ENCODE measurements around the gene ENDOV.

The ENDOV gene

DNA sequence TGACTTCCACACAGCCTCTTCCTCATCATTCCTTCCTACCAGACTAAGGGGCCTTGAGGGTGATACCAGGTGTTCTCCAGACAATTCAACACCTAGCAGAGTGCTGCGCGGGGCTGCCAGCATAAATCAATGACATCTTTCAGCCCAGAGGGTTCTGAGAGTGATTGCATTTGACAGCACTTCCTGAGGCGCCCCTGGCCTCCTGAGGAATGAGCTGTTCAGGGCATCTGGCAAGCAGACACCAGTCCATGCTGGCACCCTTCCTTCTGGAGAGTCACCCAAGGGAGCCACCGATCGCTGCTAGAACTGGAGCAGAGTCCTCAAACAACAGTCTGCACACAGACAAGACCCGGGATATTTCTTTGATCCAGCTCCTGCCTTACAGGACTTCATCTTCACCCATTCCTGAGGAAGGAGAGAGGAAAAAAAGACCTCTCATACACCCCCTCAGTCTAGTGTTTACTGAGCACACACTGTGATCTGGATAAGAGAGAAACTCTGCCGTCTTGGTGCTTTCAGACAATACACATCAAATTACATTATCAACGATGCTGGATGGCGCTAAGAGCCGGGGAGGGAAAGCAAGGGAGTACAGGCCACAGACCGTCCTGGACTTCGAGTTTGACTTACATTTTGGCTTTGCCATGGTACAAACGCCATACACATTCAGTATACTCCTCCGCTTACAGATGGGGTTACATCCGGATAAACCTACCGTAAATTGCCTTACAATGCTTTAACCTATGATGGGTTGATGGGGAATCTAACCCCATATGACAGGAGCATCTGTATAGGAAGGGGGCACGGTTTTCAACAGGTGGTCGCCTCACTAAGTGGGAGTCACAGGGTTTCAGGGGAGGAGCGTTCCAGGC, 38.4 kb downstream of the ENDOV start:
- DNase-seq: no peak

DNA sequence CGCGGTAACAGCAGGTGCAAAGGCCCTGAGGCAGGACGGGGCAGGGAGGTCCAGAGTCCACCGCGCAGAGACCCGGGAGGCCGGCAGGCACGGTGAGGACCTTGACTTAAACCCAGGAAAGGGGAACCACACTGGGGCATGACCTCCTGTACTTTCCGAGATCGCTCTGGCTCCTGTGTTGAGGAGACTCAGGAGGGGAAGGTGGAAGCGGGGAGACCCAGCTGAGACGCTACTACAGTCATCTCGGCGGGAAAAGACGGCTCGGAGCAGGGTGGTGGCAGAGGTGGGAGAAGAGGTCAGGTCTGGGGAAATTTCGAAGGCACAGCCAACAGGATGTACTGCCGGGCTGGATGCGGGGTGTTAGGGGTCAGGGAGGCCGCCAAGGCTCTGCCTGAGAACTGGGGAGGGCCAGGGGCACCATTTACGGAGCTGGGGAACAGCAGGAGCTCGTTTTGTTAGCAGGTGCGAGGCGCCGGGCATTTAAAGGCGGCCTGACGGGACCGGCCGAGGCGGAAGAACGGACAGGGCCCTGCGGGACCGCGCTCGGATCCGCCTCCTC, 39.1 kb downstream of the ENDOV start:
- DNase-seq: peak in 1 of 2 donors; percentile 2

DNA sequence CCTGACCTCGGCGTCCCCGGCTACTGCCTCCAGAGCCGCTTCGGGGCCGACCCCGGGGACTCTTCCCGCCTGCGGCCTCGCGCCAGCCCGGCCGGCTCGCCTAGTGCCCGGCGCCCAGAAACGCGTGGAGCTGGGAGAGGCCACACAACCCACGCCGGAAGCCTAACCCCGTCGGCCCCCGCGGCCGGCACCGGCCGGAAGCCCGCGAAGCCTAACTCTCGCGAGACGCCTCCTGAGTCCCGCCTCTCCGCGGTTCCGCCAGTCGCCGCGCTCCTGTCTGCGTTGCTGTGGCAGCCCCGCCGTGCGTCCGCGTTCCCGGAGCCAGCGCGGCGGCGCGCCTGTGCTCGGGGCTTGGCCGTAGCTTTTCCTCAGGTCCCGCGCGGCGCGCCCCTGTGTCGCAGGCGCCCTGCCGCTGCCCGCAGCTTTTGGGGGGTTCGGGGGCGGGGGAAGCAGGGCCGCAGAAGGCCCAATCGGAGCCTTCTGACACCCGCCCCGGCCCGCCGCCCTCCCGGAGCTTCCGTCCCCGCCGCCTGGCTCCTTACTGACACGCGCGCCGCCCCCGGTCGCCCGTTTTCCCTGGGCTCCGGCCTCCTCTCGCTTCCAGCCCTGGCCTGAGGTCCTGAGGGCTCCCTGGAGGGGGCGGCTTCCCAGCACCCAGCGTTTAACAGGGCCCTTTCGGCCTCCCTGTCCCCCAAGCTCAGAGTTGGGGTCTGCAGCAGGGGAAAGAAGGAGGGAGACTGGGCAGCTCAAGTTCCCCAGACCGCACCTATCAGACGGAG, 39.8 kb downstream of the ENDOV start:
- DNase-seq: peak; percentile 96 to 98

DNA sequence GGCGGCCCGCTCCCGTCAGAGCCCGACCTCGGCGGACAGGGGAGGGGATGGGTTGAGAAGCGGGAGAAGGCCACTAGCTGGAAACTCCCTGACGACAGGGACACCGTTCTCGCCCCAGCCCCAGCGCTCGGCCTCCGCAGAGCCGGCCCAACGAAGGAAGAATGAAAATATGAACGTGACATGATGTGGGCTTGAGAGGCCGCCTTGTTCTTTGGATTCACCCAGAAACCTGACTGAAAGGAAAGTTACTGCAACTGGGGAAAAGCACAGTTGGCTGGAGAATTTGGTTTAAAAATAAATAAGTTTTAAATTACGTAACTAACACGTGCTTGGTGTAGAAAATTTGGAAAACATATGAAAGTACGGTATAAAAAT, 40.4 kb downstream of the ENDOV start:
- peak; percentile 58 to 76 for DNase-seq

DNA sequence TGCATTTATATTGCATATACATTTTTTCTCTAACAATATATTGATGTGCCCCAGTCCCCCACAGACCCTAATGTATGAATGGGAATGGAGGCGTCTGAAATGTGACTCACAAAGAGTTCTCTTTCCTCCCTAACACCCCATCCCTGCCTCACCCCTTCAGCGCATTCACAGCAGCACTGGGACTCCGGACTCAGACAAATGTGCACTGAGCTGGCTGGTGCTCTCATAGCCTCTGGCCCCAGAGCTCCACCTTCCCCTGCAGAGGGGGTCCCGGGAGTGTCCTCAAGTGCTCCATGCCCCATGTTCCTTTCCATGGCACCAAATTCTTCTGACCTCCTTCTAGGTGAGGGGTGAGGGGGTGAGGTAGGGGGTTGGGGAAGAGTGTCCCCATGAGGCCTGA, 40.8 kb downstream of the ENDOV start:
- no peak for DNase-seq

DNA sequence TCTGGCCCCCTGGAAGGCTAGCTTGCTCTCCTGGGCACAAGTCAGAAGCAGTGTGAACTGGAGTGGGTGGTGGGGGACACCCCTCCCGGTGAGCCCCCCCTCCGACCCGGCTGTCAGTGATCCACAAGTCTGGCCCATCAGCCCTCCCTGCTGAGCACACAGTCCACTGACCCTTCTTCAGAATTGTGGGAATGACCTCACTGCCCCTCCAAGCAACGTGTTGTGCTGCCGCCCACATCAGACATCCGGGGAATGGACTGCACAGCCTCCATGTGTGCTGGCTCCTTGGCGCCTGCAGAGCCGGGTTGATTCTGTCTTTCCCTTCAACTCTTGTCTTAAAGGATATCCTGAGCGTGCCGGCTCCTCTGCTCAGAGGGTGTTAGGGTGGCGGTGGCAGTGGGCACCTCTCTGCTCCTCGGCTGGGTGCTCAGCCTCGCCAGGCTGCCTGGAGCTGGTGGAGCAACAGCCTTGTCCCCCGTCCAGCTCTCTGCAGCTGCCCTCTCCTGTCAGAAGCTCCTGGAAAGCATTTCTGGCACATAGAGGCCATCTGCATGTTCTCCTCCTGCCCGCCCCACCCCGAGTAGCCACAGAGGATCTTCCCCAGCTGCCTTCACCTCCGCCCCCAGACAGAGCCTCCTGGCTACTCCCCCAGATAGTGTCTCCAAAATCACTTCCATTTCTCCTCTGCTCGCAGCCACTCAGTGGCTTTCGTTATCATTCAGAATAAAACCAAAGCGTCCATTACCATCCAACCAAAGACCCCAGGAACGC, 41.7 kb downstream of the ENDOV start:
- DNase-seq: no peak

DNA sequence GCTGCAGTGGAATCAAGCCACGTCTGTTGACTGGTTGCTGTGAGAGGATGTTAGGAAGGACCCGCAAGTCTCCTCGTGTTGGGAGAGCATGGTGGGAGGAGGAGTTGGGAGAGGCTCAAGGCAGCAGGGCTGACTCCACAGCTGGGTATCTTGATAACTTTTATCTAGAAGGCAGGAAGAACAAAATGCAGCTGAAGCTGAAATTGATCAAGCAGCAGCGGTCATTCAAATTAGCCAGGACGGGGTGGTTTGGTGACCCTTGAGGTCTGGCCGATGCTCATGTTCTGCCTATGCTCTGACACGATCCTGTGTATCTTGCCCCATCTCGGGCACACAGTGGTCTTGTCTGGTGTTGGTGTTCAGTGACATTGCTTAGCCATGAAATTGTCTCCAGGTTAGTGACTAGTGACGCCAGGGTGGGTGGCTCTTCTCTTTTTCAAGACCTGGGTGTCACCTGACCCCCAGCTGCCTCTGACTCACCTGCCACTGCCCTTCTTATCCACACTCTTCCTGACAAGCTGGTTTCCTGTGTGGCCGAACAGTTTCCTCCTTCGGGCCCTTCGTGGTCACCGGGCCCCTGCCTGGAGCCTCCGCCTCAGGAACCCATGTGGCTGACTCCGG, 42.4 kb downstream of the ENDOV start:
- DNase-seq: peak; percentile 16 to 58

DNA sequence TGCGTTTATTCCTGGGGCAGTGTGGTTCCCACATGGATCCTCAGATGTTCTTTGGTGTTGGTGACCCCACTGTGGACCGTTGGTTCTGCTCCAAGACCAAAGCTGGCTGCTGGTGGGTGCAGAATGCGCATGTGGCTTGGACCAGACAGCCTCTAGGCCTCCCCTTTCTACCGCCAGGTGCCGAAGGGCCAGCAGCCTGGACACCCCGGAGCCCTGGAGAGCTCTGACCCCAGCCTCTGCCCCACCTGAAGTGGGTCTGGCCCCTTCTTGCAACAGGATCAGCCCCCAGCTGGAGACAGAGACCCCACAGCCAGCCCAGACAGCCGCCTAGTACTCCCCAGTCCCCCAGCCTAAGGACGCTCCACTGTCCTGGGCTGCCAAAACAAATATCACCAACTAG, 43.0 kb downstream of the ENDOV start:
- no peak for DNase-seq

DNA sequence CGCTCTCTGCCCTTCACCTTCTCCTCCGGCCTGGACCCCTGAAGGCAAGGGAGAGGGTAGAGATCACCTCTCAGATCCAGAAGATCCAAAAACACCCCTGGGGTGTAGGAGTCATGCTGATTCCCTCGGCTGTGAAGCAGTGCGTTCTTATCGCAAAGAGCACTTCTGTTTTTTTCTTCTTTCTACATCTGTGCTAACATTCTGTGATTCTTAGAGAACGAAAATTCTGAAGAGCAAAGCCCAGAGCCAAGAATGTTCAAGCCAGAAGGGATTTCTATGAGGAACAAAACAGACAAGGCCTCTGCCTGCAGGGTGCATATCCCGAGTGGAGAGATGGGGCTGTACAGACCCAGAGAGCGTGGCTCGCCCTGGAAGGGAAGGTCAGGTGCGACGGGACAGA, 44.3 kb downstream of the ENDOV start:
- no peak for DNase-seq

DNA sequence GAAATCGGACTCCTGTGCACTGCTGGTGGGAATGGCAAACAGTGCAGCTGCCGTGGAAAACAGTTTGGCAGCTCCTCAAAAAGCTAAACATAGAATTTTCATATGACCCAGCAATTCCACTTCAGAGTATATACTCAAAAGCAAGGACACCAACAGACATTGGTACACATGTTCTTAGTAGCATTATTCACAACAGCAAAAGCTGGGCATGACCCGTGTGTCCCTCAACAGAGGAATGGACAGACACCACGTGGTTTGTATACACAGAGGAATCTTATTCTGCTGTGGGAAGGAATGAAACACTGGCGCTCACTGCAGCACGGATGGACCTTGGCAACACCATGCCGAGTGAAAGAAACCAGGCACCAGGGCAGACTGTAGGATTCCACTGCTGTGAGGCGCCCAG, 45.5 kb downstream of the ENDOV start:
- no peak for DNase-seq

DNA sequence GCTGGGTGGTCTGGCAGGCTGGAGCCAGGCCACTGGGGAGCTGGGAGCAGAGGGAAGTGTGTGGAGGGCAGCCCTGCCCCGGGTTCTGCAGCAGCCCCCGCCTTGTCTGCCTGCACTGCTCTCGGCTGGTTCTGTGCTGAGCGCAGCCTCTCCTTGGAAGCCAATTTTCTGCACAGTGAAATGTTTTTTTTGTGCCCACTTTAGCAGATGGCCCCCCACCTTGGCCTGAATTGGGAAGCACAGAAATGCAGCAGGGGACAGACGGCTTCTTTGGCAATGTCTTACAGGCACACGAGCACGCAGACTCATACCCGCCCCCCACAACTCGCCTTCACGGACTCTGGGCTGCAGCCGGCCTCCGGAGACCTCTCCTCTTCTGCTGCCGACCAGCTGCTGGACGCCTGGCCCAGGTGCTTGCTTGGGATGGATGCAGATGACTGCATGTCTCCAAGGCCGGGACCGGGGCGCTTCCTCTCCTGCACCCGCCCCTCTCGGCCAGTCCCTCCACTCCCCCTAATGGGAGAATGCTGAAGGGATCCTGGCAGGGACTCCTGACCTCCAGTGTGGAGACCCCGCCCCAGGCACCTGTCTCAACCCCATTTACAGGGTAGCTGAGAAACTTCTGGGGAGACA, 46.7 kb downstream of the ENDOV start:
- no peak for DNase-seq

DNA sequence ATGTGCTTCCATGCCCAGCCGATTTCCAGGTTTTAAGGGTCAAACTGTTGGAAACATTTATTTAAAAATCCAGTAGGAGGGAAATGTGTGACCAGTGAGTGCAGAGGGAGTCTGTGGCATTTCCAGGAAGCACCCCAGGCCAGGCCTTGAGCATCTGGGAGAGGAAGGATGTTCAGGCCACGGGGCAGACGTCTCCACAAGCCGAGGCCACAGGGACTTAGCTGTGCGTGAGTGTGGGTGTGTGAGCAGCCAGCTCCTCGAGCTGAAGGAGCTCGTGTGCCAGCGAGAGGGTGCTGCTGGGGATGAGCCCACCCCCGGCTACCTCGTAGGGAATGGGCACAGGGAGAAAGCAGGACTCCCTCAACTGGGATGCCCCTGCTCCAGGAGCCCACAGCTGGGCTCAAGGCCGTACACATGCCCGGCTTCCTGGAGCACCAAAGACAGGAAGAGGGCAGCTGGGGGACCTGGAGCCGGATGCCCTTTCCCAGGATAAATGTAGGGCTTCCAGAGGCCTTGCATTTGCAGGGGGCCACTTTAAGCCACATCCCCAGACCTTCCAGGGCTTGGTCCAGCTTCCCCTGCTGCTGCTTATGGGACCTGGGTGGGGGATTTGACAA, 48.9 kb downstream of the ENDOV start:
- no peak for DNase-seq

DNA sequence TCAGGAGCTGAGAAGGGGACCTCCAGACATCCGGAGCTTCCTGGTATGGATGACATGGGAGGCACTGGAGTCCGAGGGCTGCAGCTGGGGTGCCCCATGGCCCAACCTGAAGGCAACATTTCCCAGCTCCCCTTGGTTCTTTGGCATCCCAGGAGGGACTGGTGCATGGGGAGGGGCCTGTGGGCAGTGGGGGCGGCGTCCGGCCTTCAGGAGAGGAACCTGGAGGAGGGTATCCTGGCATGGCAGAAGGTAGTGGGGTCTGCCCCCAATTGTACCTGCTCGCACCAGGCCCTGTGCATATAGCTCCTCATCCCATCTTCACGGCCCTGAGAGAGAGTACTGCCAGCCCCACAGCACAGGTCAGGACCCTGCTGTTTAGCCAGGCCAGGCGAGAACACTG, 49.5 kb downstream of the ENDOV start:
- DNase-seq: no peak

DNA sequence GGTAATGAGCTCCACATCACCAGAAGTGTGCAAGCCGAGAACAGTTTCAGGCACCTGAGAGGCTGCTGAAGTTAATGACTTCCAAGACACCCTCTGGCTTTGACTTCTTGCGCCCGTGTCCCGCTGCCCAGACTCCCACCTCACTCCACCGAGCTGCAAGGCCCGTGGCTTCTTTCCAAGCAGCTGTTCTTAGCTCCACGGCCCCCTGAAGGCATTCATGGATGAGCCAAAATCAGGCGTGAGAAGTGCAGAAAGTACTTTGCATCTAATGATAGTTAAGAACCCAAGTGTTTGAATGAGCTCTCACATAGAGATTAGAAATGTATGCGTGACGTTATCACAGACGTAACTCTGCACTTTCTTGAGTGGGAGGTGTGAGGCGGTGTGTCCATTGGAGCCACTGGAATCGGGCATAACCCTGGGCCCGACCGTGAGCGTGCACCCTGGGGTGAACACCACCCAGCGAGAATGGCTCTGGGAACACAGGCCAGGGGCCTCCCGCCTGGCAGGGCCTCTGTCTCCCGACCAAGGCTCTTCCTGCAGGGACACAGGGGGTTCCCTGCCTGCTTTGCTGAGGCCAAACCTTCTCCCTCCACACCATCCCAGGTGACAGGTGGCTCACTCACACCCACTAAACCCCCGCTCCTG, 50.5 kb downstream of the ENDOV start:
- no peak for DNase-seq

DNA sequence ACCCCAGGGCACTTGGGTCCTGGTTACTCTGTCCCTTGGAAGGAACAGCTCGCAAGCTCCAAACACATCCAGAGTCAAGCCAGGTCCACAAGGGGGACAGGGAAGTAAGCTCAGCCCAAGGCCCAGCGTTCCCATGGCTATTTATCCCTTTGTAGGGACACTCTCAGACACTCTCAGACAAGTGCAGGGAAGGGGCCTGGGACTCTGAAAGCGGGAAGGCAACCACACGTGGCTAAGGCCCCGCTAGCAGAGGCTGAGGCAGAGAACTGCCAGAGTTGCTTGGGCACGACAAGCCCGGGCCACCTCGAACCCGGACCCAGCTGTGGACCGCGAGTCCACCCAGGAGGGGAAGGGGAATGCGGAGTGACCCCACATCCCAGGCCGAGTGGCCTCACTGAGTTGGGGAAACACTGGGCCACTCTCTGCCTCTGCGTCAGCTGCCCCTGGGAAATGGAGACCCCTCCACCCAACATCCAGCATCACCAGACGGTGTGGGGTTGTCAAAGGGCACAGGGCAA, 51.3 kb downstream of the ENDOV start:
- DNase-seq: no peak

DNA sequence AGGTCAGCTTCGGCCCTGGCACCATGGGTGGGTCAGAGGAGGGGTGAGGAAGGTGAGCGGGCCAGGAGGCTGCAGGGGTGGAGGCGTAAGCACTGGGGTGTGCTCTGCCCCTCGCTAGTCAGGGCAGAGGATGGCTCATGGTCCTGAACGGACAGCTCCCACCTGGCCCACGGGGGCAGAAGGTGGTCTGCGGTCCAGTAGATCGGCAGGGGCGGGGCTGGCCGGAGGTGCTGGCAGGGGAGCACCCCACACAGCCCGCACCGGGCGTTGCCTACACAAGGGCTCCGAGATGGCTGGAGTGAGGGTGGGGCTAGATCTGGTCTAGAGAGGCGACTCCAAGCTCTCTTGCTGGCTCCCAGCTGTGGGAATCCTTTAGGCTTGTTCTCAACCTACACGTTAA, 53.3 kb downstream of the ENDOV start:
- DNase-seq: no peak

DNA sequence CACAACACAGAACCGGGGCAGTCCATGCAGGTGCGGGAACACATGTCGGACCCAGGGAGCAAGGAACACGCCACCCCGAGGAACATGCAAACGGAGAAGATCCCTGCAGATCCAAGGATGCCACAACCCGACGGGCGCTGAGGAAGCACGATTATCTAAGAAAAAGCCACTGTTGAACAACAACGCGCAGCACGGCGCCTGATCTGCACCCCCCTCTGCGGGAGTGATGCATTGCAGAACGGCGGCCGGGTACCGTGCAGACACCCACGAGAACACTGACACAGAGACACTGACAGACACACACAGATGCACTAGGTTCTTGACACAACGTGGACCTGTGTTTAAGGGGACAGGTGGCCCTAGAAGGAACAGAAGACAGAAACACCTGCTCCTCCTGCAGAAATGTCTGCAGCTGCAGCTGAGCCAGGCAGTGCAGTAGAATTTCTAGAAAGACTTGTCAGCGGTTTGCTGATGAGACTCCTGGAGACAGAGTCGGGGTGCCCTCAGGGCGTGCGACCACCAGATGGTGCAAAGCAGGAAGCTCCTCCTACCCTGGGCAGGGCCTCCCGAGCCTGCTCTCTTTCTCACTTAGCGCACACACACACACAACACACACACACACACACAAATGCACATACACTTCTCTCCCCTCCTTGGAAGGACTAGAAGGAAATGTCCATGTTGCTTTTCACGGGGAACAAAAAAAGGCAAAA, 54.0 kb downstream of the ENDOV start:
- DNase-seq: no peak

DNA sequence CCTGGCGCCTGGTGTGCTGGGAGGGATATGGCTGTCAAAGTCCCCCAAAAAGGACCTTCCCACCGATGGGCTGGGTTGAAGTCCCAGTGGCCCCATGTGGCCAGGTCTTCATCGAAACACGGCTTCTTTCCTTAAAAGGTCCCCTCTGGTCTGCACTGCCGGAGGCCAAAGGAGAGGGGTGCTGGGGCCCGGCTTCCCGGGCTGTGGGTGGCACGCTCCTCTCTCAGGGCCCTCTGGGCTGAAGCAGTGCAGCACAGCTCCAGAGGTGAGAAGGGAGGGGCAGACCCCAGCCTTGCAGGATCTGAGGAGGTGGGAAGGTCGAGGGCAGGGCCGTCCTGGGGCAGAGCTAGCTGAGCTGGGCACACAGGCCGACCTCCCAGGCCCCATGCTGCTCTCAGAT, 54.7 kb downstream of the ENDOV start:
- no peak for DNase-seq

DNA sequence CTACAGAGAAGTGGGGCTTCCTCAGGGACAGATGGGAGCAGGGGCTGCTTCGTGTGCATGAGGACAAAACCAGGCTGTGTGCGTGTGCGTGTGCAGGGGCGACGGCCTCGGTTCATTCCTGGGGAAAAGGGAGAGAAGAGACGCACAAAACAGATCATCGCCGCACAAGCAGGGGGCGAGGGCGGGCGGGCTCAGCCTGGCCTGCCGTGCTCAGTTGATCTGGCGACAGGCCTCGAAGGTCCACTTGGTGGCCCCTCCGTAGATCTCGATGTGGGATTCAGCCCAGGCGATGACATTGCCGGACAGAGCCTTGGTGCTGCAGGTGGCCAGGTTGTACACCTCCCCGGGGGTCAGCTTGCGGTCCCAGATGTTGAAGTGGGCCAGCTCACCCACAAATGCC, 55.6 kb downstream of the ENDOV start:
- no peak for DNase-seq

DNA sequence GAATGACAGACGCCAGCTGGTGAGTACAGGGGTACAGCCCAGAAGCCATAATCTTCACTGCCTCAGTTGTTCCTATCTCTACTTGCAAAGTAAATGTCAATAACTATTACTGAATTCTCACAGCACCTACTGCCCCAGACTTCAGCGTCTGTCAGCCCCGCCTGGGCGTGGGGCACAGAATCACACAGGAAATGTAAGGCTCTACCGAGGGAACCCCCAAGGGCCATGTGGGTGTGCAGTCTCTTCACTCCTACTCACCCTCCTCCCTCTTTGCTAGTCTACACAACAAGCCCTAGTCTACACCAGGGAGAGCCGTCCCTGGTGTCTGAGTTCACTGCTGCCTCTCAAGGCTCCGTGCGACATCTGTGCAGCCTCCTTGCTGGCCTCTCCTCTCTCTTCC, 57.0 kb downstream of the ENDOV start:
- DNase-seq: no peak

Data from inflammatory macrophage treated with lipopolysaccharide for 1 hour (primary cell).